HEK293 (cell line): ENCODE results near the gene ATP5F1D.

Source experiments
- CTCF ChIA-PET: fragments of 350-600 bp; formaldehyde crosslinking; extraction: SDS; loops from one replicate; lab custom pipeline; 2021; ENCODE audit warnings: antibody characterized with exemption; lab: Yijun Ruan, JAX
- POLR2A ChIA-PET: fragments of 300-600 bp; formaldehyde crosslinking; extraction: SDS; loops from one replicate; lab custom pipeline; 2020; ENCODE audit warnings: antibody characterized with exemption, inconsistent platforms; lab: Yijun Ruan, JAX
- H3K27ac ChIP-seq: fragments of 200-500 bp; sonication (Bioruptor generic); 2 replicates; pipeline ENCODE4 v1.5.1; 2014; ENCODE audit warnings: low read depth, low read length, control low read depth, inconsistent platforms; ENCODE audit errors: extremely low read depth
- H3K36me3 ChIP-seq, 2 experiments: fragments of 200-500 bp in 1 of 2; sonication (Bioruptor generic) in 1 of 2; 1 replicate in 1 of 2; 2 replicates in 1 of 2; pipeline ENCODE4 v1.5.1; 2014 to 2017; ENCODE audit warnings: inconsistent platforms in 2 of 2, low read length in 2 of 2; ENCODE audit not compliant: control insufficient read depth in 2 of 2, insufficient read depth in 1 of 2
- H3K4me1 ChIP-seq: fragments of 200-500 bp; sonication (Bioruptor generic); 2 replicates; pipeline ENCODE4 v1.5.1; 2014; ENCODE audit warnings: mild to moderate bottlenecking, low read length, inconsistent platforms; ENCODE audit not compliant: control insufficient read depth, insufficient read depth
- H3K4me3 ChIP-seq: 2 replicates; pipeline ENCODE4 v1.5.1; 2011; ENCODE audit warnings: low read depth, mild to moderate bottlenecking, control low read depth, low read length, moderate library complexity
- H3K9me3 ChIP-seq: fragments of 200-500 bp; sonication (Bioruptor generic); 2 replicates; pipeline ENCODE4 v1.5.1; 2014; ENCODE audit warnings: low read depth, low read length, inconsistent platforms; ENCODE audit not compliant: control insufficient read depth, insufficient read depth
- GLIS1 ChIP-seq: fragments of 450-650 bp; formaldehyde crosslinking; IDR thresholded peaks from 2 replicates; pipeline ENCODE4 v1.5.1; 2016; ENCODE audit warnings: missing biosample characterization, missing genetic modification characterization
- KLF1 ChIP-seq: fragments of 450-650 bp; formaldehyde crosslinking; IDR thresholded peaks from 2 replicates; pipeline ENCODE4 v1.5.1; 2016; ENCODE audit warnings: missing biosample characterization, missing genetic modification characterization
- KLF7 ChIP-seq: fragments of 450-650 bp; formaldehyde crosslinking; IDR thresholded peaks from 2 replicates; pipeline ENCODE4 v1.5.1; 2016; ENCODE audit warnings: missing biosample characterization, missing genetic modification characterization, borderline replicate concordance
- SALL2 ChIP-seq: fragments of 450-650 bp; formaldehyde crosslinking; IDR thresholded peaks from 2 replicates; pipeline ENCODE4 v1.5.0; 2017; ENCODE audit warnings: missing biosample characterization, mild to moderate bottlenecking, missing genetic modification characterization, borderline replicate concordance
- WT1 ChIP-seq: fragments of 450-650 bp; formaldehyde crosslinking; IDR thresholded peaks from 2 replicates; pipeline ENCODE4 v1.5.1; 2016; ENCODE audit warnings: missing biosample characterization, missing genetic modification characterization
- ZNF121 ChIP-seq: fragments of 450-650 bp; formaldehyde crosslinking; IDR thresholded peaks from 2 replicates; pipeline ENCODE4 v1.5.1; 2016; ENCODE audit warnings: missing biosample characterization, missing genetic modification characterization
- ZNF211 ChIP-seq: fragments of 450-650 bp; formaldehyde crosslinking; IDR thresholded peaks from 2 replicates; pipeline ENCODE4 v1.5.1; 2016; ENCODE audit warnings: low read depth, missing biosample characterization, missing genetic modification characterization
- ZNF223 ChIP-seq: fragments of 450-650 bp; formaldehyde crosslinking; IDR thresholded peaks from 2 replicates; pipeline ENCODE4 v1.5.1; 2016; ENCODE audit warnings: missing biosample characterization, missing genetic modification characterization
- ZNF23 ChIP-seq: fragments of 450-650 bp; formaldehyde crosslinking; IDR thresholded peaks from 2 replicates; pipeline ENCODE4 v1.5.1; 2016; ENCODE audit warnings: missing biosample characterization, missing genetic modification characterization, borderline replicate concordance
- ZNF354C ChIP-seq: fragments of 450-650 bp; formaldehyde crosslinking; IDR thresholded peaks from 2 replicates; pipeline ENCODE4 v1.5.1; 2016; ENCODE audit warnings: missing biosample characterization, missing genetic modification characterization, low read depth, borderline replicate concordance
- ZNF391 ChIP-seq: fragments of 450-650 bp; formaldehyde crosslinking; IDR thresholded peaks from 2 replicates; pipeline ENCODE4 v1.5.1; 2016; ENCODE audit warnings: low read depth, missing biosample characterization, missing genetic modification characterization, borderline replicate concordance
- ZNF747 ChIP-seq: fragments of 450-650 bp; formaldehyde crosslinking; IDR thresholded peaks from 2 replicates; pipeline ENCODE4 v1.5.1; 2016; ENCODE audit warnings: missing biosample characterization, missing genetic modification characterization
- TF ChIP-seq, protein P1 (sequence below): fragments of 450-650 bp; formaldehyde crosslinking; IDR thresholded peaks from 2 replicates; pipeline ENCODE4 v1.5.1; 2016; ENCODE audit warnings: missing biosample characterization, missing genetic modification characterization
- TF ChIP-seq, protein P2 (sequence below): fragments of 450-650 bp; formaldehyde crosslinking; IDR thresholded peaks from 2 replicates; pipeline ENCODE4 v1.5.1; 2016; ENCODE audit warnings: missing biosample characterization, missing genetic modification characterization
- TF ChIP-seq, protein P3 (sequence below): fragments of 450-650 bp; formaldehyde crosslinking; IDR thresholded peaks from 2 replicates; pipeline ENCODE4 v1.5.1; 2016; ENCODE audit warnings: missing biosample characterization, missing genetic modification characterization
- TF ChIP-seq, protein P4 (sequence below): fragments of 450-650 bp; IDR thresholded peaks from 2 replicates; pipeline ENCODE4 v1.5.1; 2018; ENCODE audit warnings: missing biosample characterization, missing genetic modification characterization
- TF ChIP-seq, protein P5 (sequence below): fragments of 450-650 bp; formaldehyde crosslinking; IDR thresholded peaks from 2 replicates; pipeline ENCODE4 v1.5.1; 2016; ENCODE audit warnings: missing biosample characterization, missing genetic modification characterization

ATP5F1D gene

DNA sequence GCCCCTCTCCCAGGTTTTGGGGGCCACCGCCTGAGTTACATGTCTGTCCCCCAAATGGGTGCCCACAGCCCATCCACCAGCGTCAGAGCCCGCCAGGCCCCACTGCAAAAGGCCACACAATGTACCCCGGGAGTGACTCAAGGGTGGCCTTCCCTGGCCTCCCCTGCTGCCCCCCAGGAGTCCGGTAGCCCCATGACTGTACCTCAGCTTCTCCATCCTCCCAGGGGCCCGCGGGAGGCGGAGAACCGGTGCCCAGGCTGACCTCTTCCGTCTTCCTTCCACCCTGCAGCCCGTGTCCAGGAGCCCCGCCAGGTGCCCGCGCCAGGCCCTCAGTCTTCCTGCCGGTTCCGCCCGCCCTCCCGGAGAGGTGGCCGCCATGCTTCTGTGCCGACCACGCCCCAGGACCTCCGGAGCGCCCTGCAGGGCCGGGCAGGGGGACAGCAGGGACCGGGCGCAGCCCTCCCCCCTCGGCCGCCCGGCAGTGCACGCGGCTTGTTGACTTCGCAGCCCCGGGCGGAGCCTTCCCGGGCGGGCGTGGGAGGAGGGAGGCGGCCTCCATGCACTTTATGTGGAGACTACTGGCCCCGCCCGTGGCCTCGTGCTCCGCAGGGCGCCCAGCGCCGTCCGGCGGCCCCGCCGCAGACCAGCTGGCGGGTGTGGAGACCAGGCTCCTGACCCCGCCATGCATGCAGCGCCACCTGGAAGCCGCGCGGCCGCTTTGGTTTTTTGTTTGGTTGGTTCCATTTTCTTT is 14.1 kb upstream of the ATP5F1D start:
- no peaks in the 10 kb centered on the region for H3K4me1 ChIP-seq
- no peak overlapping the region for H3K27ac ChIP-seq
- H3K9me3 ChIP-seq = no peaks in the 10 kb centered on the region
- H3K4me3 ChIP-seq = no peak overlapping the region
- TF ChIP-seq GLIS1 (tag by site-specific recombination) (peak; percentile 50), ZNF211 (tag by site-specific recombination) (no peak), KLF1 (tag by site-specific recombination) (peak; percentile 86)
- H3K36me3 ChIP-seq = peaks cover 0 to 64% of the 10 kb centered on the region in 2 experiments; a peak in 2 of 3 replicates
- CTCF ChIA-PET = interaction anchor here (0.6 kb wide), 2 partner anchors 42 to 124 kb away, joined by 3 read pairs; partner anchors contain the start of genes CIRBP and GPX4
- POLR2A ChIA-PET = no interaction called here

DNA sequence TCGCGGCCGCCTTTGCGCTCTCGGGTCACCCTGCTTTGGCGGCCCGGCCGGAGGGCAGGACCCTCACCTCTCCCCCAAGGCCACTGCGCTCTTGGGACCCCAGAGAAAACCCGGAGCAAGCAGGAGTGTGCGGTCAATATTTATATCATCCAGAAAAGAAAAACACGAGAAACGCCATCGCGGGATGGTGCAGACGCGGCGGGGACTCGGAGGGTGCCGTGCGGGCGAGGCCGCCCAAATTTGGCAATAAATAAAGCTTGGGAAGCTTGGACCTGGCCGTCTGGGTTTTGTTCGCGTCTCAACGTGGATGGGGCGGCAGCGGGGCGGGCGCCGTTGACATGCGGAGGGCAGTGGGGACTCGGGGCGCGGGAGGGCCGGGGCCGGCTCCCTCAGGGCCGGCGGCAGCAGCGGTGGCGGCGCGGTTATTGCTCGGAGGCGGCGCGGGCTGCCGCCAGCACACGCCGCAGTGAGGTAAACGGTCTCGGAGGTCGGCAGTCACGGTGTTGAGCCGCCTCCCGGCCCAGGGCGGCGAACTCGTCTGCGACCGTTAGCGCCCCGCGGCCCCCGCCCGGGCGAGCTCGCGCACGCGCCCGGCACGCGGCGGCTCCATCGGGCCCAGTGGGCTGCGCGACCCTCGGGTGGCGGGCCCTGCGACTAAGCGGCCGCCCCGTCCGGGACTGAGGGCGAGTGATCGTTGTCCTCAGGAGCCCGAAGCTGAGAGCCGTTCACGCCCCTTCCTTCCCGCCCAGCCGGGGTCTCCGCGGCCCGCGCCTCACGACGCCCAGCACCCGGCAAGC is 13.2 kb upstream of the ATP5F1D start:
- Histone ChIP-seq H3K9me3 (no peaks in the 10 kb centered on the region), H3K4me1 (no peaks in the 10 kb centered on the region), H3K36me3 (peaks cover 0 to 64% of the 10 kb centered on the region in 2 experiments; a peak in 2 of 3 replicates), H3K27ac (no peak overlapping the region), H3K4me3 (no peak overlapping the region)
- TF ChIP-seq KLF7 (tag by site-specific recombination) = no peak
- TF ChIP-seq, protein P1, sequence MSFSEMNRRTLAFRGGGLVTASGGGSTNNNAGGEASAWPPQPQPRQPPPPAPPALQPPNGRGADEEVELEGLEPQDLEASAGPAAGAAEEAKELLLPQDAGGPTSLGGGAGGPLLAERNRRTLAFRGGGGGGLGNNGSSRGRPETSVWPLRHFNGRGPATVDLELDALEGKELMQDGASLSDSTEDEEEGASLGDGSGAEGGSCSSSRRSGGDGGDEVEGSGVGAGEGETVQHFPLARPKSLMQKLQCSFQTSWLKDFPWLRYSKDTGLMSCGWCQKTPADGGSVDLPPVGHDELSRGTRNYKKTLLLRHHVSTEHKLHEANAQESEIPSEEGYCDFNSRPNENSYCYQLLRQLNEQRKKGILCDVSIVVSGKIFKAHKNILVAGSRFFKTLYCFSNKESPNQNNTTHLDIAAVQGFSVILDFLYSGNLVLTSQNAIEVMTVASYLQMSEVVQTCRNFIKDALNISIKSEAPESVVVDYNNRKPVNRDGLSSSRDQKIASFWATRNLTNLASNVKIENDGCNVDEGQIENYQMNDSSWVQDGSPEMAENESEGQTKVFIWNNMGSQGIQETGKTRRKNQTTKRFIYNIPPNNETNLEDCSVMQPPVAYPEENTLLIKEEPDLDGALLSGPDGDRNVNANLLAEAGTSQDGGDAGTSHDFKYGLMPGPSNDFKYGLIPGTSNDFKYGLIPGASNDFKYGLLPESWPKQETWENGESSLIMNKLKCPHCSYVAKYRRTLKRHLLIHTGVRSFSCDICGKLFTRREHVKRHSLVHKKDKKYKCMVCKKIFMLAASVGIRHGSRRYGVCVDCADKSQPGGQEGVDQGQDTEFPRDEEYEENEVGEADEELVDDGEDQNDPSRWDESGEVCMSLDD = no peak
- no peak for TF ChIP-seq ZNF121 (tag by site-specific recombination)
- no peak for TF ChIP-seq ZNF23 (tag by site-specific recombination)
- TF ChIP-seq SALL2 (tag by site-specific recombination) = no peak
- TF ChIP-seq ZNF354C (tag by site-specific recombination) = no peak
- TF ChIP-seq WT1 = no peak
- TF ChIP-seq, protein P2, sequence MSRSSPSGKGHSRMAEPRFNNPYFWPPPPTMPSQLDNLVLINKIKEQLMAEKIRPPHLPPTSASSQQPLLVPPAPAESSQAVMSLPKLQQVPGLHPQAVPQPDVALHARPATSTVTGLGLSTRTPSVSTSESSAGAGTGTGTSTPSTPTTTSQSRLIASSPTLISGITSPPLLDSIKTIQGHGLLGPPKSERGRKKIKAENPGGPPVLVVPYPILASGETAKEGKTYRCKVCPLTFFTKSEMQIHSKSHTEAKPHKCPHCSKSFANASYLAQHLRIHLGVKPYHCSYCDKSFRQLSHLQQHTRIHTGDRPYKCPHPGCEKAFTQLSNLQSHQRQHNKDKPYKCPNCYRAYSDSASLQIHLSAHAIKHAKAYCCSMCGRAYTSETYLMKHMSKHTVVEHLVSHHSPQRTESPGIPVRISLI = no peak
- TF ChIP-seq ZNF391 (tag by site-specific recombination) = no peak
- ChIA-PET POLR2A (no interaction called here), CTCF (interaction anchor here (0.6 kb wide), 2 partner anchors 41 to 125 kb away, joined by 3 read pairs; partner anchors contain the start of genes CIRBP and GPX4)

DNA sequence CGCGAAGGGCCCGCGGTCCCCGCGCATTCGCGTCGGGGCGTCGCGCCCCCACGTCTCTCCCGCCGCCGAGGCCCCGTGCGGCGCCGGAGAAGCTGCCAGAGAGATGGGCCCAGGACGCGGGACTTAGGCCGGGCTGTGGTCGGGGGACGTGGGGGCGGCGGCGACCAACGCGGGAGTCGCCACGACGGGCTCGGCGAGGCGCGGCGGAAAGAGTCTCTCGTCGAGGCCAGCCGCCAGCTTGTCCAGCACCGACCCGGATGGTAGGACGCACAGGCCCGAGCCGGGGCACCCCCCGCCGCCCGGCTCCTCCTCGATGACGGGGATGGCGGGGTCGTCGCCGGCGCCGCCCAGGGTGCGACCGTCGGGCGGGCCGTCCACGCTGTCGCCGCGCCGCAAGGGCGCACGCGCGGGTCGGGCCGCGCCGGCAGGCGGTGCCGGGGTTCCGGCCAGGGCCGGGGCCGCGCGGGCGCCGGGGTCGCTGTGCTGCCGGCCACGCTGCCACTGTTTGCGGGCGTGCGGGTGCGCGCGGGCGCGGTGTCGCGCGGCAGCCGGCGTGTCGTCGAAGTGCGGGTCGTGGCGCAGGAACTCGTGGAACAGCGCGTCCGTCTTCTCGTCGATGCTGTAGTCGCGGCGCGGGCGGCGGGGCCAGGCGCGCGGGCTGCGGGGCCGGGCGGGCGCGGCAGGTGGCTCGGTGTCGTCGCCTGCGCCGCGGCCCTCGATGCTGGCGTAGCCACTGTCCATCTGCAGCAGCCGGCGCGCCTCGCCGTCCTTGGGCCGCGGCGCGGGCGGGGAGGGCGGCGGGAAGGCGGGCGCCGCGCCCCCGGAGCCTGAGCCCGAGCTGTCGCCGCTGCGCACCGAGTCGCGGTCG is 12.3 kb upstream of the ATP5F1D start:
- ChIA-PET CTCF (no interaction called here), POLR2A (interaction anchor here (1.1 kb wide), 1 partner anchor 40 kb away, joined by 4 read pairs; the partner anchor contains the start of gene CIRBP)
- Histone ChIP-seq H3K27ac (no peak overlapping the region), H3K4me3 (no peak overlapping the region), H3K4me1 (no peaks in the 10 kb centered on the region), H3K9me3 (no peaks in the 10 kb centered on the region), H3K36me3 (peaks cover 0 to 62% of the 10 kb centered on the region in 2 experiments; a peak in 2 of 3 replicates)
- TF ChIP-seq, protein P3, sequence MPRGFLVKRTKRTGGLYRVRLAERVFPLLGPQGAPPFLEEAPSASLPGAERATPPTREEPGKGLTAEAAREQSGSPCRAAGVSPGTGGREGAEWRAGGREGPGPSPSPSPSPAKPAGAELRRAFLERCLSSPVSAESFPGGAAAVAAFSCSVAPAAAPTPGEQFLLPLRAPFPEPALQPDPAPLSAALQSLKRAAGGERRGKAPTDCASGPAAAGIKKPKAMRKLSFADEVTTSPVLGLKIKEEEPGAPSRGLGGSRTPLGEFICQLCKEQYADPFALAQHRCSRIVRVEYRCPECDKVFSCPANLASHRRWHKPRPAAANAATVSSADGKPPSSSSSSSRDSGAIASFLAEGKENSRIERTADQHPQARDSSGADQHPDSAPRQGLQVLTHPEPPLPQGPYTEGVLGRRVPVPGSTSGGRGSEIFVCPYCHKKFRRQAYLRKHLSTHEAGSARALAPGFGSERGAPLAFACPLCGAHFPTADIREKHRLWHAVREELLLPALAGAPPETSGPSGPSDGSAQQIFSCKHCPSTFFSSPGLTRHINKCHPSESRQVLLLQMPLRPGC (tag by site-specific recombination) = no peak
- TF ChIP-seq KLF7 (tag by site-specific recombination) = no peak
- TF ChIP-seq, protein P4, sequence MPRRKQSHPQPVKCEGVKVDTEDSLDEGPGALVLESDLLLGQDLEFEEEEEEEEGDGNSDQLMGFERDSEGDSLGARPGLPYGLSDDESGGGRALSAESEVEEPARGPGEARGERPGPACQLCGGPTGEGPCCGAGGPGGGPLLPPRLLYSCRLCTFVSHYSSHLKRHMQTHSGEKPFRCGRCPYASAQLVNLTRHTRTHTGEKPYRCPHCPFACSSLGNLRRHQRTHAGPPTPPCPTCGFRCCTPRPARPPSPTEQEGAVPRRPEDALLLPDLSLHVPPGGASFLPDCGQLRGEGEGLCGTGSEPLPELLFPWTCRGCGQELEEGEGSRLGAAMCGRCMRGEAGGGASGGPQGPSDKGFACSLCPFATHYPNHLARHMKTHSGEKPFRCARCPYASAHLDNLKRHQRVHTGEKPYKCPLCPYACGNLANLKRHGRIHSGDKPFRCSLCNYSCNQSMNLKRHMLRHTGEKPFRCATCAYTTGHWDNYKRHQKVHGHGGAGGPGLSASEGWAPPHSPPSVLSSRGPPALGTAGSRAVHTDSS = no peak
- no peak for TF ChIP-seq ZNF223 (tag by site-specific recombination)
- TF ChIP-seq, protein P5, sequence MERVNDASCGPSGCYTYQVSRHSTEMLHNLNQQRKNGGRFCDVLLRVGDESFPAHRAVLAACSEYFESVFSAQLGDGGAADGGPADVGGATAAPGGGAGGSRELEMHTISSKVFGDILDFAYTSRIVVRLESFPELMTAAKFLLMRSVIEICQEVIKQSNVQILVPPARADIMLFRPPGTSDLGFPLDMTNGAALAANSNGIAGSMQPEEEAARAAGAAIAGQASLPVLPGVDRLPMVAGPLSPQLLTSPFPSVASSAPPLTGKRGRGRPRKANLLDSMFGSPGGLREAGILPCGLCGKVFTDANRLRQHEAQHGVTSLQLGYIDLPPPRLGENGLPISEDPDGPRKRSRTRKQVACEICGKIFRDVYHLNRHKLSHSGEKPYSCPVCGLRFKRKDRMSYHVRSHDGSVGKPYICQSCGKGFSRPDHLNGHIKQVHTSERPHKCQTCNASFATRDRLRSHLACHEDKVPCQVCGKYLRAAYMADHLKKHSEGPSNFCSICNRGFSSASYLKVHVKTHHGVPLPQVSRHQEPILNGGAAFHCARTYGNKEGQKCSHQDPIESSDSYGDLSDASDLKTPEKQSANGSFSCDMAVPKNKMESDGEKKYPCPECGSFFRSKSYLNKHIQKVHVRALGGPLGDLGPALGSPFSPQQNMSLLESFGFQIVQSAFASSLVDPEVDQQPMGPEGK (tag by site-specific recombination) = no peak
- TF ChIP-seq ZNF747 (tag by site-specific recombination) = no peak
